ENCODE results near the gene OR1E2.
"Not testable (repeated sequence)": the region's sequence is repeated elsewhere in the genome, so short reads cannot be mapped to it uniquely, and the experiment has no call there.

OR1E2 gene

GRCh38 chr17:3398310-3398709 lies 35.3 kb downstream of the OR1E2 start, which contains the start of gene OR1E1:
TSS of gene OR1E1 (minus strand) at chr17:3398410. CDS start at chr17:3398410, 0 bp downstream.
- no peak for DNase-seq (ENCODE audit: low read depth in 1 of 2, low spot score in 1 of 2)

- not testable (repeated sequence) for DNase-seq (ENCODE audit: low read depth in 1 of 2, low spot score in 1 of 2)
These were observed 35.8 kb downstream of the OR1E2 start for GRCh38 chr17:3397801-3398200.

GRCh38 chr17:3389791-3390190 lies 43.9 kb downstream of the OR1E2 start:
- DNase-seq (ENCODE audit: low read depth in 1 of 2, low spot score in 1 of 2) = no peak

- DNase-seq (ENCODE audit: low read depth in 1 of 2, low spot score in 1 of 2) = no peak
These were observed 47.5 kb downstream of the OR1E2 start, which contains the start of gene OR3A2 for GRCh38 chr17:3385869-3386816. TSS of gene OR3A2 (minus strand) at chr17:3386308.

Measured in activated T-helper 1 cell treated with anti-CD3 and anti-CD28 coated beads, Interleukin-2, amount 50 U/mL, for 16 hours (primary cell).